Suprapubic skin (tissue), 4 donors: ENCODE results near the gene KRTDAP. TPM values are rescaled to one million over a fixed set of nuclear protein-coding genes. Genes with fewer than 3 reads are reported as not detected.

Source experiments
- DNase-seq, 2 donors: peaks; one replicate each; pipeline ENCODE4 v3.0.0-alpha.2; 2019; ENCODE audit warnings: low spot score in 2 of 2
- H3K27ac ChIP-seq: fragments of 200-600 bp; sonication (generic); one replicate; pipeline ENCODE4 v1.5.1; 2019
- H3K27me3 ChIP-seq: fragments of 200-600 bp; sonication (generic); one replicate; pipeline ENCODE4 v1.5.1; 2019
- H3K36me3 ChIP-seq: fragments of 200-600 bp; sonication (generic); one replicate; pipeline ENCODE4 v1.5.1; 2019
- H3K4me1 ChIP-seq: fragments of 200-600 bp; sonication (generic); one replicate; pipeline ENCODE4 v1.5.1; 2019
- H3K4me3 ChIP-seq: fragments of 200-600 bp; sonication (generic); one replicate; pipeline ENCODE4 v1.5.1; 2019; ENCODE audit warnings: mild to moderate bottlenecking
- H3K9me3 ChIP-seq: fragments of 200-600 bp; sonication (generic); one replicate; pipeline ENCODE4 v1.5.1; 2019
- CTCF ChIP-seq, 2 donors: fragments of 200-600 bp in 1 of 2; fragments of 450-650 bp in 1 of 2; sonication (generic) in 1 of 2; IDR thresholded peaks; one replicate each; pipeline ENCODE4 v1.5.1; 2016 to 2019; ENCODE audit warnings: antibody characterized with exemption in 2 of 2, mild to moderate bottlenecking in 1 of 2, moderate library complexity in 1 of 2
- EP300 ChIP-seq: sonication (generic); formaldehyde crosslinking; IDR thresholded peaks from one replicate; pipeline ENCODE4 v1.6.1; 2017; ENCODE audit warnings: antibody characterized with exemption
- POLR2A ChIP-seq, 2 donors: fragments of 450-650 bp; IDR thresholded peaks; one replicate each; pipeline ENCODE4 v1.6.1; 2017; ENCODE audit warnings: antibody characterized with exemption in 2 of 2, mild to moderate bottlenecking in 2 of 2, moderate library complexity in 2 of 2
- POLR2AphosphoS5 ChIP-seq, 3 donors: sonication (generic); formaldehyde crosslinking; IDR thresholded peaks; one replicate each; pipeline ENCODE4 v1.6.1; 2017; ENCODE audit warnings: antibody characterized with exemption in 3 of 3
- WGBS: methylation state at CpG from one replicate; pipeline ENCODE4 v1.1.5; 2018; 5-methylcytosine and 5-hydroxymethylcytosine counted together
- total RNA-seq, 4 donors: library from RNA; depleted of rRNA; stranded (reverse); fragments of >200 nt; gene quantifications; one replicate each; pipeline ENCODE4 v1.1.0, GENCODE V29; 2016

The KRTDAP gene
- total RNA-seq, 4 donors from 2014 or later: 1,056 to 12,237 (median 8,197) TPM

- H3K4me3 ChIP-seq: no peak overlapping the region
- H3K27ac ChIP-seq: no peak overlapping the region
- no peaks in the 10 kb centered on the region for H3K9me3 ChIP-seq
- peaks cover 16% of the 10 kb centered on the region for H3K4me1 ChIP-seq
- no peak for TF ChIP-seq EP300
- DNase-seq: no peak
- H3K27me3 ChIP-seq: no peaks in the 10 kb centered on the region
- WGBS: 84% methylated on average over 10 of the region's 10 CpGs
- no peaks in the 10 kb centered on the region for H3K36me3 ChIP-seq
Observed at GRCh38 chr19:35460608-35461007, 29.7 kb downstream of the KRTDAP start.

- WGBS: 71% methylated on average over 14 of the region's 14 CpGs
- no peaks in the 10 kb centered on the region for H3K36me3 ChIP-seq
- no peaks in the 10 kb centered on the region for H3K27me3 ChIP-seq
- H3K4me3 ChIP-seq: no peak overlapping the region
- TF ChIP-seq POLR2A (IDR thresholded peaks at IDR 0.05) (no peak), POLR2AphosphoS5 (IDR thresholded peaks at IDR 0.05) (no peak), CTCF (IDR thresholded peaks at IDR 0.05) (no peak), EP300 (no peak)
- DNase-seq: no peak
- H3K9me3 ChIP-seq: no peaks in the 10 kb centered on the region
- H3K4me1 ChIP-seq: peaks cover 16% of the 10 kb centered on the region
- no peak overlapping the region for H3K27ac ChIP-seq
Observed at GRCh38 chr19:35459414-35460082, 30.7 kb downstream of the KRTDAP start.

GRCh38 chr19:35458731-35459391, 31.4 kb downstream of the KRTDAP start:
- DNase-seq: no peak
- no peak overlapping the region for H3K4me3 ChIP-seq
- peaks cover 16% of the 10 kb centered on the region for H3K4me1 ChIP-seq
- H3K27ac ChIP-seq: no peak overlapping the region
- WGBS: 52% methylated on average over 10 of the region's 10 CpGs
- no peaks in the 10 kb centered on the region for H3K9me3 ChIP-seq
- H3K36me3 ChIP-seq: no peaks in the 10 kb centered on the region
- no peaks in the 10 kb centered on the region for H3K27me3 ChIP-seq
- TF ChIP-seq POLR2A (IDR thresholded peaks at IDR 0.05) (no peak), EP300 (no peak), CTCF (IDR thresholded peaks at IDR 0.05) (no peak), POLR2AphosphoS5 (IDR thresholded peaks at IDR 0.05) (no peak)

GRCh38 chr19:35458192-35458591, 32.1 kb downstream of the KRTDAP start:
- WGBS: 66% methylated on average over 1 of the region's 1 CpG
- H3K4me1 ChIP-seq: peaks cover 16% of the 10 kb centered on the region
- H3K9me3 ChIP-seq: no peaks in the 10 kb centered on the region
- no peak overlapping the region for H3K4me3 ChIP-seq
- DNase-seq: no peak
- H3K36me3 ChIP-seq: no peaks in the 10 kb centered on the region
- peaks cover under 1% of the 10 kb centered on the region for H3K27me3 ChIP-seq
- no peak overlapping the region for H3K27ac ChIP-seq
- TF ChIP-seq EP300: no peak
- no peak for TF ChIP-seq POLR2A (IDR thresholded peaks at IDR 0.05)
- no peak for TF ChIP-seq CTCF (IDR thresholded peaks at IDR 0.05)
- no peak for TF ChIP-seq POLR2AphosphoS5 (IDR thresholded peaks at IDR 0.05)

GRCh38 chr19:35457173-35457572, 33.1 kb downstream of the KRTDAP start:
- 93% methylated on average over 5 of the region's 5 CpGs for WGBS
- DNase-seq: no peak

GRCh38 chr19:35455616-35456201, 34.6 kb downstream of the KRTDAP start:
- H3K27me3 ChIP-seq: peaks cover 9% of the 10 kb centered on the region
- no peak overlapping the region for H3K4me3 ChIP-seq
- peaks cover 13% of the 10 kb centered on the region for H3K4me1 ChIP-seq
- no peak for TF ChIP-seq POLR2A (IDR thresholded peaks at IDR 0.05)
- TF ChIP-seq CTCF (IDR thresholded peaks at IDR 0.05): no peak
- no peak for TF ChIP-seq POLR2AphosphoS5 (IDR thresholded peaks at IDR 0.05)
- no peak overlapping the region for H3K27ac ChIP-seq
- no peaks in the 10 kb centered on the region for H3K36me3 ChIP-seq
- 67% methylated on average over 3 of the region's 3 CpGs for WGBS
- H3K9me3 ChIP-seq: no peaks in the 10 kb centered on the region
- no peak for DNase-seq

More at GRCh38 chr19:35457173-35457572, 33.1 kb downstream of the KRTDAP start:
- TF ChIP-seq EP300: no peak
- Histone ChIP-seq H3K4me3 (no peak overlapping the region), H3K4me1 (peaks cover 13% of the 10 kb centered on the region), H3K27me3 (peaks cover 8% of the 10 kb centered on the region), H3K36me3 (no peaks in the 10 kb centered on the region), H3K27ac (no peak overlapping the region), H3K9me3 (no peaks in the 10 kb centered on the region)
